Amniotic stem cell (primary cell): ENCODE results near the gene UGT1A3.
"Not testable (repeated sequence)": the region's sequence is repeated elsewhere in the genome, so short reads cannot be mapped to it uniquely, and the experiment has no call there.

Experiments used
- DNase-seq: peaks from one replicate; lab custom pipeline; 2025; lab: John Stamatoyannopoulos, UW

UGT1A3 gene

GRCh38 chr2:233707940-233708644 lies 20.8 kb upstream of the UGT1A3 start:
- DNase-seq: no peak

GRCh38 chr2:233708942-233709341 lies 19.9 kb upstream of the UGT1A3 start:
- DNase-seq: no peak

DNA sequence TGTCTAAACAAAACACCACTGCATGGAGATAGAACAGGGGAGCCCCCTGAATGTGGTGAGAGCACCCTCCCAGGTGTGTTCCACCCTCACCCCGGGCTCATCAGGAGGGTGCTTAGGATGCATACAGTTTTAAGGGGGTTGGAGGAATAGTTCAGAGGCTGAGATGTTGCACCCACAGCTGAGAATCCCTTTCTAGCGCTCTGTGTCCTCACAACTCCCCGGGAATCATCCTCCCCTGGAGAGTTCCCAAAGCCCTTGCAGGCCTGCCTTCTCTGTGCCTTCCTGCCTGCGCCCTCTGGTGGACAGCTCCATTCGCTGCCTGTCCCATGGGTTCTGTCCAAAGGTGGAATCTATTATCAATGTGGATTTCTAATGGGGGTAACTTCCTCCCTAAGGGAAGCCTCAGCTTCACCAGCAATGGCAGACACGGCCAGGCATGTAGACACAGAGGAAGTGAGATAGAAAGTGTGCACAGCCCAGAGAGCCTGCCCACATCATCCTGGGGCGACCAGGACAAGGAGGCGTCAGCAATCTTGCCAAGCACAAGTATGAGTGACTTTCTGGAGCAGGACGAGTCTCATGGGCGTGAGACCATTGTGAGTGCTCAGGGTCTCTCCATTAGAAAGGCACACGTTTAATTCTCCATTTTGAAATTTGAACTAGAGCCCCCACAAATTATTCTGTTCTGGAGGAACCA lies 17.4 kb upstream of the UGT1A3 start:
- DNase-seq: peak; percentile 75

- DNase-seq: no peak
Measured at GRCh38 chr2:233712611-233713261, 16.1 kb upstream of the UGT1A3 start, which contains the start of gene UGT1A5. UGT1A5 (plus strand) TSS chr2:233712907; CDS start chr2:233712992, 85 bp downstream.

DNA sequence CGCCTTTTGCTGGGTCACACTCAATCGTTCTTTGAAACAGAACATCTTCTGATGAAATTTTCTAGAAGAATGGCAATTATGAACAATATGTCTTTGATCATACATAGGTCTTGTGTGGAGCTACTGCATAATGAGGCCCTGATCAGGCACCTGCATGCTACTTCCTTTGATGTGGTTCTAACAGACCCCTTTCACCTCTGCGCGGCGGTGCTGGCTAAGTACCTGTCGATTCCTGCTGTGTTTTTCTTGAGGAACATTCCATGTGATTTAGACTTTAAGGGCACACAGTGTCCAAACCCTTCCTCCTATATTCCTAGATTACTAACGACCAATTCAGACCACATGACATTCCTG lies 15.6 kb upstream of the UGT1A3 start:
- no peak for DNase-seq

DNA sequence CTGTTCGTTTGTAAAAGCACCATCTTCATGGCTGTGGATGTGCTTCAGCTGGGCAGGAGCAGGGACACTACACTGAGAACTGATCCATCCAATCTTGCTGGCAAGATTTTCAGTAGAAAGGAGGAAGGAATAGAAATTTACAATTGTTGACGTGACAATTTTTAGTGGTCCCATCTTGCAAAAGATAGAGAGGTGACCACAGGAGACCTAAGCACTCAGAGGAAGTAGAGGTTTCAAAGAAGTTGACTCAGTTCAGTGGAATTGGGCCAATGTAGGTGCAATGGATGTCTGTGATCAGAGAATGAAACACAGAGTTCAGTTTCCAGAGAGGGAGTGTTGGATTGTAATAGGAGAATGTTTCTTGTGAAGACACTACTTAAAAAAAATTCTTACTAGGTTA lies 14.7 kb upstream of the UGT1A3 start:
- no peak for DNase-seq

GRCh38 chr2:233718552-233718951 lies 10.3 kb upstream of the UGT1A3 start, which contains the start of gene UGT1A4:
UGT1A4 (plus strand) TSS chr2:233718736; CDS start chr2:233718821, 85 bp downstream.
- DNase-seq: no peak

DNA sequence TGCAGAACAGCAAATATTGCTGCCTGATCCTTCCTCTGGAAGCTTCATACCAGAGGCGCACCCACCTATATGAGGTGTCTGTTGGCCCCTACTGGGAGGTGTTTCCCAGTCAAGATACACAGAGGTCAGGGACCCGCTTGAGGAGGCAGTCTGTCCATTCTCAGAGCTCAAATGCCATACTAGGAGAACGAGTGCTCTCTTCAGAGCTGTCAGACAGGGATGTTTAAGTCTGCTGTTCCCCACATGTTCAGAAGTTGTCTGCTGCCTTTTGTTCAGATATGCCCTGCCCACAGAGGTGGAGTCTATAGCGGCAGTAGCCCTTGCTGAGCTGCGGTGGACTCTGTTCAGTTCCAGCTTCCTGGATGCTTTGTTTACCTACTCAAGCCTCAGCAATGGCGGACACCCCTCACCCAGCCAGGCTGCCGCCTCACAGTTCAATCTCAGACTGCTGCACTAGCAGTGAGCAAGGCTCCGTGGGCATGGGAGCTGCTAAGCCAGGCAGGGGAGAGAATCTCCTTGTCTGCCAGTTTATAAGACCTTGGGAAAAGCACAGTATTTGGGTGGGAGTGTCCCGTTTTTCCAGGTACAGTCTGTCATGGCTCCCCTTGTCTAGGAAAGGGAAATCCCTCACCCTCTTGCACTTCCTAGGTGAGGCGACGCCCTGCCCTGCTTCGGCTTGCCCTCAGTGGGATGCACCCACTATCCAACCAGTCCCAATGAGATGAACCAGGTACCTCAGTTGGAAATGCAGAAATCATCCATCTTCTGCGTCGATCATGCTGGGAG lies 8.2 kb downstream of the UGT1A3 start:
- DNase-seq: not testable (repeated sequence)

- no peak for DNase-seq
Measured at GRCh38 chr2:233740870-233741269, 12.0 kb downstream of the UGT1A3 start.

DNA sequence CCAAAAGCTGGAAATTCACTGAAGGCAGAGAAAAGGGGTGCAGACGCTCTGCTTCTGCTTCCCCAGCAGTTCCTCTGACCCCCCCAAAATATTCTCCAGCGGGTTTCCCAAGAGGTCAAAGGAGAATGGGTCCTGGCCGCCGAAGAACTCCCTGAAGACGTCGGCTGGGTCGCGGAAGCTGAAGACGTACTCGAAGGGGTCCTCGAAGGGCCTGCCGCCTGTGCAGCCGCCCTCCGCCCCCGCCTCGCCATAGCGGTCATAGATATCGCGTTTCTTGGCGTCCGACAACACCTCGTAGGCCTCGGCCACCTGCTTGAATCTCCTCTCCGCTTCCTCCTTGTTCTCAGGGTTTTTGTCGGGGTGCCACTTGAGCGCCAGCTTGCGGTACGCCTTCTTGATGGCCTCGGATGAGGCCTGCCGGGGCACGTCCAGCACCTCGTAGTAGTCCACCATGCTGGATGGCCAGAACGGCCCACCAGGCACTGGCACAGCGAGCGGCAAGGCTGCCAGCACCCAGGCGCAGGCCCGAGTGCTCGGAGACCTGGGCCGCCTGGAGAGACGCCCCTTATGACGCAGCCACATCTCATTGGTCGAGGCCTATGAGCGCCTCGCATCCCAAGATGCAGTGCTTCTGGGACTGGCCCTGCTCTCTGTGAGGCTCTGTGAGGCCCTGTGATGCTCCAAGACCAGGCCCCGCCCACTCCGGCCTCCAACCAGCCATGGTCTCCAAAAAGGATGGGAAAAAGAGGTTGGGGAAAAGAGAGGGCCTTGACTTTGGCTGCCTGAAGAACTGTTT lies 14.8 kb downstream of the UGT1A3 start:
- no peak for DNase-seq

DNA sequence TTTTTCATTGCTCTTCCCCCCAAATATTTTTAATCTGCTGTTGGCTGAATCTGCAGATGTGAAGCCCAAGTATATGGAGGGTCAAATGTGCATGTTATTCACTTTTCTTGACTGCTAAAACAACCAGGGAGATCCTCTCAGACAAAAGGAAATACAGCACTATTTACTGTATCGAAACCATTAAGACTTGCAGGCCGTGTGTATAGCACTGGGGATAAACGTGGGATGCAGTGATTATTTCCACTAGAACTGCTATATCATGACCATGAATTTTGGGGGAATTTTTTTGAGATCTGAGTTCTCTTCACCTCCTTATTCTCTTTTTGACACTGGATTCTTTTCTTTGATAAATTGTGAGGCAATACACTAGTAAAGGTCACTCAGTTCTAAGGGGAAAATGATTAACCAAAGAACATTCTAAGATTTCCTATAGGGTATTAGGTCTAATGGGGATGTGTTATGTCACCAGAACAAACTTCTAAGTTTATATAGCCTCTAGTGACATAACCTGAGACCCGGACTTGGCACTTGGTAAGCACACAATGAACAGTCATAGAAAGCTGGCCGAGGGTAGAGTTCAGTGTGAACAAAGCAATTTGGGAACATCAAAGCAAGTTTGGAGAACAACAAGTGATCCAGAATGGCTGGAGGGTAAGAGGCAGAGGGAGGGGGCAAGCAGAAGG lies 16.4 kb downstream of the UGT1A3 start:
- DNase-seq: no peak

GRCh38 chr2:233745838-233746237 lies 17.0 kb downstream of the UGT1A3 start:
- not testable (repeated sequence) for DNase-seq

GRCh38 chr2:233746475-233747282 lies 17.8 kb downstream of the UGT1A3 start:
- DNase-seq: no peak

GRCh38 chr2:233747283-233747544 lies 18.4 kb downstream of the UGT1A3 start:
- no peak for DNase-seq

DNA sequence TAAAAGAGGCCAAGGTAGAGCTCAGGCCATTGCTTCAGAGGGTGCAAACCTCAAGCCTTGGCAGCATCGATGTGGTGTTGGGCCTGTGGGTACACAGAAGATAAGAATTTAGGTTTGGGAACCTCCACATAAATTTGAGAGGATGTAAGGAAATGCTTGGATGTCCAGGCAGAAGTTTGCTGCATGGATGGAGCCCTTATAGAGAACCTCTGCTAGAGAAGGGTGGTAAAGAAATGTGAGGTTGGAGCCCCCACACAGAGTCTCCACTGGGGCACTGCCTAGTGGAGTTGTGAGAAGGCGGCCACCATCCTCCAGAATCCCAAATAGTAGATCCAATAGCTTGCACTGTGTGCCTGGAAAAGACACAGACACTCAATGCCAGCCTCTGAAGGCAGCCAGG lies 21.8 kb downstream of the UGT1A3 start:
- DNase-seq: not testable (repeated sequence)

DNA sequence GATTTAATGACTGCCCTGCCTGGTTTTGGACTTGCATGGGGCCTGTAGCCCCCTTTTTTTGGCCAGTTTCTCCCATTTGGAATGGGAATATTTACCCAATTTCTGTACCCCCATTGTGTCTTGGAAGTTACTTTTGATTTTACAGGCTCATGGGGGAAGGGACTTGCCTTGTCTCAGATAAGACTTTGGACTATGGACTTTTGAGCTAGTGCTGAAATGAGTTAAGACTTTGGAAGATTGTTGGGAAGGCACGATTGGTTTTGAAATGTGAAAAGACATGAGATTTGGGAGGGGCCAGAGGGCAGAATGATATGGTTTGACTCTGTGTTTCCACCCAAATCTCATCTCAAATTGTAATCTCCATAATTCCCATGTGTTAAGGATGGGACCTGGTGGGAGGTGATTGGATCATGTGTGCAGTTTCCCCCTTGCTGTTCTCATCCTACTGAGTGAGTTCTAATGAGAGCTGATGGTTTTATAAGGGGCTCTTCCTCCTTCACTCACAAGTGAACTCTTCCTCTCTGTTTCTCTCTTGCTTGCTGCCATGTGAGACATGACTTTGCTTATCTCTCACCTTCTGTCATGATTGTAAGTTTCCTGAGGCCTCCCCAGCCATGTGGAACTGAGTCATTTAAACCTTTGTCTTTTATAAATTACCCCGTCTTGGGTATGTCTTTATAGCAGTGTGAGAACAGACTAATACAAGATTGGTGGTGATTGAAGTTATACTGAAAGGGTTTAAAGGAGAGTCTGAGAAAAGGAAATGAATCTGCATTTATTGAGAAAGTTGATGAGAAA lies 22.6 kb downstream of the UGT1A3 start:
- DNase-seq: not testable (repeated sequence)

- DNase-seq: no peak
Measured at GRCh38 chr2:233754872-233755611, 26.2 kb downstream of the UGT1A3 start.

GRCh38 chr2:233756429-233757081 lies 27.7 kb downstream of the UGT1A3 start:
- no peak for DNase-seq
